ENCODE results near the gene MEOX1.

MEOX1 gene

GRCh38 chr17:43650471-43650870, 11.3 kb downstream of the MEOX1 start:
- DNase-seq = no peak

- DNase-seq = no peak
These were observed 12.8 kb downstream of the MEOX1 start for GRCh38 chr17:43648916-43649315.

GRCh38 chr17:43645765-43646481, 15.8 kb downstream of the MEOX1 start:
- DNase-seq = no peak

GRCh38 chr17:43645450-43645764, 16.3 kb downstream of the MEOX1 start:
- DNase-seq = no peak

- peak; percentile 45 for DNase-seq
These were observed 17.6 kb downstream of the MEOX1 start for GRCh38 chr17:43644081-43644480.

GRCh38 chr17:43641416-43641815, 20.3 kb downstream of the MEOX1 start:
- DNase-seq = no peak

GRCh38 chr17:43640491-43641252, 21.1 kb downstream of the MEOX1 start:
- no peak for DNase-seq

GRCh38 chr17:43637563-43638323, 24.0 kb downstream of the MEOX1 start:
- no peak for DNase-seq

GRCh38 chr17:43636426-43636825, 25.3 kb downstream of the MEOX1 start:
- no peak for DNase-seq

GRCh38 chr17:43634591-43635125, 27.1 kb downstream of the MEOX1 start:
- DNase-seq = no peak

- no peak for DNase-seq
These were observed 29.5 kb downstream of the MEOX1 start for GRCh38 chr17:43632221-43632620.

GRCh38 chr17:43631429-43631828, 30.3 kb downstream of the MEOX1 start:
- DNase-seq = no peak

GRCh38 chr17:43628089-43628650, 33.6 kb downstream of the MEOX1 start:
- DNase-seq = no peak

GRCh38 chr17:43627653-43628052, 34.1 kb downstream of the MEOX1 start:
- no peak for DNase-seq

- DNase-seq = no peak
These were observed 35.7 kb downstream of the MEOX1 start for GRCh38 chr17:43626023-43626422.

- no peak for DNase-seq
These were observed 36.1 kb downstream of the MEOX1 start for GRCh38 chr17:43625606-43626005.

GRCh38 chr17:43620581-43620980, 41.1 kb downstream of the MEOX1 start:
- DNase-seq = no peak

- no peak for DNase-seq
These were observed 41.6 kb downstream of the MEOX1 start for GRCh38 chr17:43620147-43620546.

- DNase-seq = no peak
These were observed 42.0 kb downstream of the MEOX1 start for GRCh38 chr17:43619705-43620104.

- DNase-seq = no peak
These were observed 43.4 kb downstream of the MEOX1 start for GRCh38 chr17:43618276-43618675.

GRCh38 chr17:43616852-43617251, 44.9 kb downstream of the MEOX1 start:
- no peak for DNase-seq

GRCh38 chr17:43616421-43616820, 45.3 kb downstream of the MEOX1 start:
- DNase-seq = no peak

- no peak for DNase-seq
These were observed 45.7 kb downstream of the MEOX1 start for GRCh38 chr17:43616029-43616351.
